Left lobe of liver (tissue), 2 donors: ENCODE results near the gene B3GALT4. TPM values are rescaled to one million over a fixed set of nuclear protein-coding genes. Genes with fewer than 3 reads are reported as not detected.
A peak's percentile ranks its signal among the peaks of the same experiment; 100 is the strongest.
"Not testable (repeated sequence)": the region's sequence is repeated elsewhere in the genome, so short reads cannot be mapped to it uniquely, and the experiment has no call there.

Experiments
- ATAC-seq: fragments of 200-7000 bp; cut with Tn5 transposase; one replicate; pipeline ENCODE4 v1.9.1; 2020; ENCODE audit warnings: mild to moderate bottlenecking, moderate library complexity
- DNase-seq: peaks from one replicate; pipeline ENCODE4 v3.0.0-alpha.2; 2020; ENCODE audit warnings: low spot score
- total RNA-seq: library from RNA; stranded (reverse); gene quantifications from one replicate; pipeline ENCODE4 v1.2.1, GENCODE V29; 2021
- donor health status: DM: no; HTN: no; CAD: no; lungs with moderate emphysema.
- donor health status: DM: no; HTN: yes; CAD: no.

The B3GALT4 gene
- total RNA-seq, 1 donor from 2014 or later = 1.2 TPM

DNA sequence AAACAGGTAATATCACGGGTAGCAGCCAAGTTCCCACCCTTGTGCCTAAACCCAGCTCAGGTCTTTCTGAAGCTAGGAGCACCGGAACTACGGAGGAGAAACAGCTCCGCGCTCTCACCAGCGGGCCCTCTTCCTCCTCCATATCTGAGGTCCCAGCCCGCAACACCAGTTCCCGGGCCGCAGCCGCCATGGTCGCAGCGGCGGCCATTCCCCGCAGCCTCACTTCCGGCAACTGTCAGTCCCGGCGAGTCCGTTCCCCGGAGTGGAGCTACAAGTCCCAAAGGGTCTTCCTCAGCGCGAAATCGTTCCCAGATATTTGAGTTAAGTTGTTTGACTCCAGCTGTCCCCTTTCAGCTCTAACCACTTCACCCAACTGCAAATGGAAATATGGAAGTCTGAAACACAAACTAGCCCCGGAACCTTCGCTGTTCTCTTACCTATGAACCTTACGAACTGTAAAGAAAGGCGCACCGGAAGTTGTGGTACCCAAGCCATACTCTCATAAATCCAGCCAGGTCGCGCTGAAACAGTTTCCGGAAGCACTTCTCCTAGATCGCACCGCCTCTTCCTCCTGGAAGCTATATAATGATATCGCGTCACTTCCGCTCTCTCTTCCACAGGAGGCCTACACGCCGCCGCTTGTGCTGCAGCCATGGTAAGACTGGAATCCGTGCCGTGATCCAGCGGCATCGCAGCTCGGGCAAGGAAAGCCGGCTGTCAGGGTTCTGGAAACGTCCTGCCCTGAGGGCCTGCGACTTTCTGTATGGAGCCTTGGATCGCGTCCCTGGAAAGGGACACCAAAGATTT is 5.3 kb upstream of the B3GALT4 start, which contains the start of the genes RPS18 and VPS52:
RPS18 (plus strand) TSS at position 608 of the 807 bp plus-strand sequence; CDS start at position 653, 45 bp downstream.
VPS52 (minus strand) TSS at position 409 of the 807 bp plus-strand sequence; CDS start at position 208, 201 bp downstream.
- DNase-seq (peak; percentile 94), ATAC-seq (peak; percentile 95)

DNA sequence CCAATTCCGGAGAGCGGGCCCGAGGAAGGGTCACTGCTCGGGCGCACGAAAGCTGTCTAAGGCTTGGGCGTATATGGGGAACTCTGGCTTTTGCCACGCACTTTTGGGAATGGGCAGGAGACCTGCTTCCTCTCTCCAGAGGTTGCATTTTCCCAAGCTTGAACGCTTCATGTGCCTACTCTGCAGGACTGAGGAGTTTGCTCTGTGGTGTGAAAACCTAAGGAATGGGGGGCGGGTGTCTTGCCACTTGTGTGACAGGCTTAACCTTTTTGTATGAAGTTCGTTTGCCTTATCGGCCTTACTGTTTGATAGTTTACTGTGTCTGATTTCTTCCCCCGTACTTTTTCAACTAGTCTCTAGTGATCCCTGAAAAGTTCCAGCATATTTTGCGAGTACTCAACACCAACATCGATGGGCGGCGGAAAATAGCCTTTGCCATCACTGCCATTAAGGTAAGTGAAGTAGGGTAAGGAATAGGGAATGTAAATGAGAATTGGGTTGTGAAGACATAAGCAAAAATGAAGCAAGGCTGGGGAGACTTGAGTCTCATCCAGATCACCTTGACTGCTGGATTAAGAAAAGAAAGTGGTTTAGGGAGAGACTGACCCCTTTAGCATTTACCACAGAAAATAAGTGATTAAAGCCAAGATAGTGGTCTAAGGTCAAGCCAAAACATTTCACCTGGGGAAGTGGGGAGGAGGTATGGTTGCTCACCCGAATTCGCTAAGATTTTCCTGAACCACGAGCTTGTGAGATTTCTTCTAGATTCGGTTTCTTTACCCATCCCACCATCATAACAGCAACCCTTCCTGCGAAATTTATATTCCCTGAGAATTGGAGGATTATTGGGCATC is 4.4 kb upstream of the B3GALT4 start:
- DNase-seq (no peak), ATAC-seq (peak; percentile 18)

DNA sequence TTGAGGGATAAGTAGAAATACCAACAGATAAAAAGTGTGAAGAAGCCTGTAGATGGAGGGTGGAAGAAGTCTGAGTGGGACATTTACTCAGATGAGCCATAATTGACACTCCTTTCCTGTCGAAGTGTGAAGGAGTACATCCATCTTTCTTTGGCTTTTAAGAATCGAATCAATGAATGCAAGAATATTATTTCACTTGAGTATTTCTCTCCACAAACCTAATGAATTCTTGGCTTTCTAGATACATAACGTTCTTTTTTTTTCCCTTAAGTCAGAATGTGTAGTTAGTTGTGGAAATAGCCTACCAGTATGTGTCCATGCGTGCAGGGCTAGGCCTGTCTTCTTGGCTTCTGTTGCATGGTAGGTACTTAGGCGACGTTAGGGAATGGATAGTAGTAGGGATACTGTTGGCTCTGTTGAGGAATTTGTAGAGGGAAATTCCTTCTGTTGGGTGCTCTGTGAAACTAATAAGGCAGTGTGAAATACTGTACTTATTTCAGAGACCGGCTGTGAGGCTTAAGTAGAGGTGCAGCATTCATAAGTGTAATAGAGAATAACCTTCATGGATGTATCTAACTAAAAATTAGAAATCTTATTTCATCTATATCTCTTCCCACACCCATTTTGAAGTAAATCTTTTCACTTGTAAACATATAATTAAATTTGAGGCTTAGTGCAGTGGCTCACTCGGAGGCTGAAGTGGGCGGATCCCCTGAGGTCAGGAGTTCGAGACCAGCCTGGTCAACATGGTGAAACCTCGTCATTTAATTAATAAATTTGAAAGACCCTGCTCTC is 3.6 kb upstream of the B3GALT4 start:
- ATAC-seq = no peak
- DNase-seq = no peak

DNA sequence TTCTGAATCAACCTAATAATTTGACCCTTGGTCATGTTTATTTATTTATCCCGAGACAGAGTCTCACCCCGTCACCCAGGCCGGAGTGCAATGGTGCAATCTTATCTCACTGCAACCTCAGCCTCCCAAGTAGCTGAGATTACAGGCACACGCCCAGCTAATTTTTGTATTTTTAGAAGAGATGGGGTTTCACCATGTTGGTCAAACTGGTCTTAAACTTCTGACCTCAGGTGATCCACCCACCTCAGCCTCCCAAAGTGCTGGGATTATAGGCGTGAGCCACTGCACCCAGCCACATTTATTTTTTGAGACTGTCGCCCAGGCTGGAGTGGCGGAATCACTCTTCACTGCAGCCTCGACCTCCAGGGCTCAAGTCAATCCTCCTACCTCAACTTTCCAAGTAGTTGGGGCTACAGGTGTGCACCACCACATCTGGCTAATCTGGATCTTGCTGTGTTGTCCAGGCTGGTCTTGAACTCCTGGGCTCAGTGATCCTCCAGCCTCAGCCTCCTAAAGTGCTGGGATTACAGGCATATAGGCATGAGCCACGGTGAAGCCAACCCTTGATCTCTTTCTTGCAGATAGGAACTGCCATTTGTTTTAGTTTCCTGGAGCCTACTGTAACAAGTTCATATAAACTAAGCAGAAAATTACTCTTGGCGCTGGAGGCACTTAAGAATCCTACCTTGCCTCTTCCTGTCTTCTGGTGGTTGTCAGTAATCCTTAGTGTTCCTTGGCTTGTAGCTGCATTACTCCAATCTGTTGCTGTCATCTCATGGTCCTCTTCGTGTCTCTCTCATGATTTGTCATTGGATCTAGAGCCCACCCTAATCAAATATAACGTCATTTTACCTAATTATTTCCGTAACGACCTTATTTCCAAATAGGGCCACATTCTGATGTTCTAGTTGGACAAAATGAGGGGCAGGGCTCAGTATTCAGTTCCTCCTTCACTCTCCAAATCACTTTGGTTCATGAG is 2.7 kb upstream of the B3GALT4 start:
- no peak for DNase-seq
- no peak for ATAC-seq

DNA sequence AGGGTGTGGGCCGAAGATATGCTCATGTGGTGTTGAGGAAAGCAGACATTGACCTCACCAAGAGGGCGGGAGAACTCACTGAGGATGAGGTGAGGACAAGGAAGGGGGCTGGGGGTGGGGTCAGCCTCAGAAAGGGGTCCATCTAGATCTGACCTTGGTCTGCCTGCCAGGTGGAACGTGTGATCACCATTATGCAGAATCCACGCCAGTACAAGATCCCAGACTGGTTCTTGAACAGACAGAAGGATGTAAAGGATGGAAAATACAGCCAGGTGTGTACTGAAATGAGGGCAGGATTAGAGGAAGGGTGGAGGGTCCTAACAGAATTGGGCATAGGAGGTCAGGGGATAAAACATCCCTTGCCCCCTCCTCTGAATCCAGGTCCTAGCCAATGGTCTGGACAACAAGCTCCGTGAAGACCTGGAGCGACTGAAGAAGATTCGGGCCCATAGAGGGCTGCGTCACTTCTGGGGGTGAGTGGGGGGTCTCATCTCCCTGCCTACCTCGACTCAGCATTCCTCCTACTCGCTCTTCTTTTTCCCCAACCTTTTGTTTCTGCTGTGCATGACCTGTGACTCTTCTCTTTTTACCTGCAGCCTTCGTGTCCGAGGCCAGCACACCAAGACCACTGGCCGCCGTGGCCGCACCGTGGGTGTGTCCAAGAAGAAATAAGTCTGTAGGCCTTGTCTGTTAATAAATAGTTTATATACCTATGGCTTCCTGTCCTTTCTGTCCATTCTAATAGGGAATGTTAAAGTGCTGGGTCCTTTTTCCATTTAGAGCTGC is 935 bp upstream of the B3GALT4 start:
- ATAC-seq, DNase-seq: not testable (repeated sequence)

DNA sequence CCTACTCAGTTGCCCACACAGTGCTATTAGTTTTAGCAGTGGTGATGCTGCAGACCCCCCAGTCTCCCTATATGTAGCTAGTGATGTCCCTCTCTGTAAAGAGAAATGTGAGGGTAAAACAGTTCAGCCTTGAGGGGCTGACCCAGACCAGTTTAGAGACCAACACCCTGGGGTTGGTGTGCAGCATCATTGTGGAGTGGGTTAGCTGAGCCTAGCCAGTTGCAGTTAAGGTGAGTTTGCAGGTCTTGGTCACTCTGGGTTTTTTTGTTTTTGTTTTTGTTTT is 401 bp upstream of the B3GALT4 start:
- ATAC-seq (no peak), DNase-seq (no peak)

DNA sequence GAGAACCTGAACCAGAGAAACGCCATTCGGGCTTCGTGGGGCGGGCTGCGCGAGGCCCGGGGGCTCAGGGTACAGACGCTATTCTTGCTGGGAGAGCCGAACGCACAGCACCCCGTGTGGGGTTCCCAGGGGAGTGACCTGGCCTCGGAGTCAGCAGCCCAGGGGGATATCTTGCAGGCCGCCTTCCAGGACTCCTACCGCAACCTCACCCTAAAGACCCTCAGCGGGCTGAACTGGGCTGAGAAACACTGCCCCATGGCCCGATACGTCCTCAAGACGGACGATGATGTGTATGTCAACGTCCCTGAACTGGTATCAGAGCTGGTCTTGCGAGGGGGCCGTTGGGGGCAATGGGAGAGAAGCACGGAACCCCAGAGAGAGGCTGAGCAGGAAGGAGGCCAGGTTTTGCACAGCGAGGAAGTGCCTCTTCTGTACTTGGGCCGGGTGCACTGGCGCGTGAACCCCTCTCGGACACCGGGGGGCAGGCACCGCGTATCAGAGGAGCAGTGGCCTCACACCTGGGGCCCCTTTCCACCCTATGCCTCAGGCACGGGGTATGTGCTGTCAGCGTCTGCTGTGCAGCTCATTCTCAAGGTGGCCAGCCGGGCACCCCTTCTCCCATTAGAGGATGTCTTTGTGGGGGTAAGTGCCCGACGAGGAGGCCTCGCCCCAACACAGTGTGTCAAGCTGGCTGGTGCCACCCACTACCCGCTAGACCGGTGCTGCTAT is 904 bp downstream of the B3GALT4 start:
- ATAC-seq (no peak), DNase-seq (no peak)

DNA sequence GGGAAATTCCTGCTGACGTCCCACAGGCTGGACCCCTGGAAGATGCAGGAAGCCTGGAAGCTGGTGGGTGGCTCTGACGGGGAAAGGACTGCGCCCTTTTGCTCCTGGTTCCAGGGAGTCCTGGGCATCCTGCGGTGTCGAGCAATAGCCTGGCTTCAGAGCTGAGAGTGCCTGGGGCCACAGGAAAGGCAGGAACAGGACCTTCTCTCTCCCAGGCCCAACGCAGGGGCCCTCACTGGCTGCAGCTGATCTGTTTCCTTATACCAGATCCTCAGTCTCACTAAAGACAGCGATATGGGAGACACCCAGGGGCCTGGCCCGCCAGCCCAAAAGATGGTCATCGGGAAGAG is 1.4 kb downstream of the B3GALT4 start:
- no peak for ATAC-seq

DNA sequence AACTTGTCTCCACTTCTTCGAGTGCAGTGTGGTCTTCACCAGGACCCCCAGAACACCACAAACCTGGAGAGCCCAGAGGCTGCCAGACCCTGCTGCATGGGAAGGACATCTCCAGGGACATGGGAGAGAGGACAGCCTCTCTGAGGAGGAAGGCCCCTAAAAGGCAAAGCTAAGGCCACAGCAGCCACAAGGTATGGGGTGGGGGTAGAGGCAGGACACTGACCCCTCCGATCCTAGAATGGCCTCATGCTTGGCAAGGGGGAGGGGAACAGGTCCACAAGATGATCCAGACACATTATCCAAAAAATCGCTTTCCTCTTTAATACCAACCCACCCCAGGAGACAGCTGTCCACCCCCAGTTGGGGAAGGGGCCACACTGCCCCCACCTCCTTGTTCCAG is 1.9 kb downstream of the B3GALT4 start:
- DNase-seq = no peak
- ATAC-seq = no peak

More for the DNA sequence above, 1.4 kb downstream of the B3GALT4 start:
- DNase-seq = no peak

DNA sequence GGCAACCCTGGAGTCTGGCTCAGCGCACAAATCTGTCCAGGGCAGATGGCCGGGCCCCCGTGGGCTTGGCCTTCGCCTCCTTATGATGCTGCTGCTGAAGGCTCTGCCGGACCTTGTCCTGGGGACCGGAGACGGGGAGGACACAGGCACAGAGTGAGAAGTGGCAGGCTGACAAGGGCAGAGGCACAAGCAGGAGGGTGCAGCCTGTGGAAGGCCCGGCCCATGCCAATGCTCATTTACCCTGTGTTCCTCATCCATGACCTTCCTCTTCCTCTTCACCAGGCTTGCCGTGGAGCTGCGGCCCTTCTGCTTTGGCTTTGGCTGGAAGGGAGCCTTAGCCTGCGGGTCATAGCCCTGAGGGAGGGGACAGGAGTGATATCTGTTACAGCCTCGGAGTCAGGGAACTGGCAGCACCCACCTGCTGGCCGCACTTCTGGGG is 2.4 kb downstream of the B3GALT4 start:
- ATAC-seq (peak; percentile 11), DNase-seq (no peak)

DNA sequence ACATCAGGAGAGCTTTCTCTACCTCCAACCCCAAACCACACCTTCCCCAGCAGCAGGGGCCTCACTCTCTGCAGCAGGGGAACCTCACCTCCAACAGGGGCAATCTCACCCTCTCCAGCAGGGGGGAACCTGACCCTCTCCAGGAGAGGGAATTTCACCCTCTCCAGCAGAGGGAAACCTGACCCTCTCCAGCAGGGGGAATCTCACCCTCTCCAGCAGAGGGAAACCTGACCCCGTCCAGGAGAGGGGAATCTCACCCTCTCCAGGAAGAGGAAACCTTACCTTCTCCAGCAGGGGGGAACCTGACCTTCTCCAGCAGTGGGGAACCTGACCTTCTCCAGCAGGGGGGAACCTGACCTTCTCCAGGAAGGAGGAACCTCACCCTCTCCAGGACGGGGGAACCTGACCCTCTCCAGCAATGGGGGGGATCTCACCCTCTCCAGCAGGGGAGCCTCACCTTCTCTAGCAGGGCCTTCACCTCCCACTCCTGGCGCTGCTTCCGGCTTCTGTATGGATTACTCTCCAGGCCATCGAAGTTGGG is 3.1 kb downstream of the B3GALT4 start:
- peak; percentile 47 for ATAC-seq
- no peak for DNase-seq

DNA sequence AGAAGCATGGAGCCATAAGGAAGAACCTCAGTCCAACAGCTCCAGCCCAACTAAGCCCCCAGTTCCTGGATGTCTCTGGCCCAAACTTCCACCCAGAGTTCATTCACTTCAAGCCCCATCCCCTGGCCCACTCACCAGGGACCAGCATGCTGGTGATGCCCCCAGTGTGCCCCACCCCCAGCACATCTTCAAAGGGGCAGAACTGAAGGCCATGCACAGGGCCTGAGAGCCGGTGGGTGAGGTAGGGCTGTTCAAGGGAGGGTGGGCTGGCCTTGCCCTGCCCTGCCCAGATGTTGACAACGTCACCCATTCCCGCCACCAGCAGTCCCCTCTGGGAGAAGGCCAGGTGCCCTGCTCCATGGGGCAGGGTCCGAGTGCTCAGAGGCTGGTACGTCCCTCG is 3.6 kb downstream of the B3GALT4 start:
- DNase-seq (no peak), ATAC-seq (no peak)

DNA sequence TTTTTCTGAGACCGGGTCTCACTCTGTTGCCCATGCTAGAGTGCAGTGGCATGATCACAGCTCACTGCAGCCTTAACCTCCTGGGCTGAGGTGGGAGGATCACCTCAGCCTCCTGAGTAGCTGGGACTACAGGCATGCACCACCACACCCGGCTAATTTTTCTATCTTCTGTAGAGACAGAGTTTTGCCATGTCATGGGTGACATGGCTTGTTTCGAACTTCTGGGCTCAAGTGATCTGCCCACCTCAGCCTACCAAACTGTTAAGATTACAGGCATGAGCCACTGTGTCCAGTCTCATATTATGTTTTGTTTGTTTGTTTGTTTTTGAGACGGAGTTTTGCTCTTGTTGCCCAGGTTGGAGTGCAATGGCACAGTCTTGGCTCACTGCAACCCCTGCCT is 8.3 kb downstream of the B3GALT4 start:
- ATAC-seq, DNase-seq: not testable (repeated sequence)

DNA sequence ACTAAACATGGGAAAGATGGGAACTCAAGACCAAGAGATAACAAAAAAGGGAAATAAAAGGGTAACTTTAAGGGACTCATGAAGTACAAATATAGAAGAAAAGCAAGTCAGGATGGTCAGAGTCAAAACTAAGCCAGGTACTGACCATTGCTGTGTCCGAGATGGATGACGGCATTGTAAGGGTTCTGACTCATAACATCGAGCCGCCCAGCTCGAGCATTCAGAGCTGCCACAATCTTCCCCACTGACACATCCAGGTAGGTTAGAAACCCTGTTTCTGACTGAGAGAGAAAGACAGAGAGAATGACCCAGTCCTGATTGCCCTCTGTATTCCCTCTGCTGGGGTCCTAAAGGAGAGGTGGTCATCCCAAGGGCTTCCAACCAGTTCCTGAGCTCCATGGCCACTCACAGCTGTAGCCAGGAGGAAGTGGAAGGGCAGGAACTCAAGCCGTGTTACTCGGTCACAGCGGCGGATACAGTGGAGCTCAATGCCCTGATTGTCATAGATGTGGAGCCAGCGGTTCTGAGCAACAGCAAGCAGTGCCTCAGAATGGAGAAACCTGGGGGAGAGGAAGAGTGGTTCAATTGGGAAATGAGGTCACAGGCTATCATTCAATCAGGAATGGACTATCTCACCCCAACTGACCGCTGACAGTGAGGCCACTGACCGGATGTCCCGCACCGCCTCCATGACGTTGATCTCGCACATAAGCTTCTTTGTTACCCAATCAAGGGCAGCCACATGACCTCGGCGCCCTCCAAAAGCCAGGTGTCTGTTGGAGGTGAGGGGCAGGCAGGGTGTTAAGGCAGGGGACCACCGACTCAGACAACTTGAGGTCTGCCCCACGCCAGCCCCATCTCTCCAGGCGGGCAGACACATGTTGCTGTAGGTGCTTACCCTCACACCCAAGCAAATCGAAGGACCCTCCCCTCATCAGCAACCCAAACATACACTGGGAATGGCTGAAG is 10.3 kb downstream of the B3GALT4 start:
- DNase-seq (no peak), ATAC-seq (no peak)

DNA sequence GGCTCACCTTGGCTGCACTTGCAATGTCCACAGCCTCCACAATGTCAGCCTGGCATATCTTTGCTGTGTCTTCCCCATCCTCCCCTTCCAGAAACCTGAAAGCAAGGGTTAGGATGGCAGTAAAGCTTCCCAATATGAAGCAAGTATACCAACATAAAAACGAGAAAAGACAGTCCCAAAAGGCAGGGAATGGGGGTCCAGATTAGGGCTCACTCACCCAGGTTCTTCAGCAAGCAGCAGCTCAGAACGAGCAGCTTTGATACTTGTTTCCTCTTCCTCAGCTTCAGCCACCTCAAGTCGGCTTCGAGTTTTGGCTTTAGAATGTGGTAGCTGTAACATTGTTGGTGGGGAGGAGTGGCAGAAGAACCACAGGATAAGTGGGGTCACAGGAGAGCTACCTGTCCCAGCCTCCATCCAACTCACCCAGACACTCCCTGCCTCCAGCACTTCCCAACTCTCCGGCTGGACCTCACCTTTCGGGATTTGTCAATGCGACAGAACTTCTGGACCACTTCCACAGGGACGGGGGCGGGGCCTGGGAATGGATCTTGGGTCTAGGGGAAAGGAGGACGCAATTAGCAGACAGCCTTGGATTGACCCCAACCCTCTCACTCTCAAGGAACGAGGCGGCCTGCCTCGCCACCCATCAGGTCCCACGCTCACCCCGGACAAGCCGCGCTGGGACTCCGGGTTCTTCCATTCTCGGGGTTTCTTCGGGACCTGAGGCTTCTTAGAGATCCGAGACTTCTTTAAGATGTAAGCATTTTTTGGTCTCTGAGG is 11.4 kb downstream of the B3GALT4 start:
- DNase-seq (no peak), ATAC-seq (no peak)
